GM10248 (cell line): Measurements from ENCODE around the gene SDC3.

Source experiments
- CTCF ChIA-PET: fragments of 300-600 bp; sonication (Branson Sonifier 250); formaldehyde crosslinking; extraction: SDS; loops from one replicate; lab custom pipeline; 2021; ENCODE audit warnings: antibody characterized with exemption; lab: Yijun Ruan, JAX
- POLR2A ChIA-PET: fragments of 350-650 bp; sonication (Branson Sonifier 250); formaldehyde crosslinking; extraction: SDS; loops from one replicate; lab custom pipeline; 2020; ENCODE audit warnings: antibody characterized with exemption; lab: Yijun Ruan, JAX
- DNase-seq: peaks from one replicate; pipeline ENCODE4 v3.0.0; 2012; ENCODE audit errors: extremely low spot score
- CTCF ChIP-seq: IDR thresholded peaks from 2 replicates; pipeline ENCODE4 v1.5.1; 2012; ENCODE audit warnings: mild to moderate bottlenecking, low read depth; ENCODE audit errors: extremely low read depth, missing control alignments, control extremely low read depth

SDC3 gene

DNA sequence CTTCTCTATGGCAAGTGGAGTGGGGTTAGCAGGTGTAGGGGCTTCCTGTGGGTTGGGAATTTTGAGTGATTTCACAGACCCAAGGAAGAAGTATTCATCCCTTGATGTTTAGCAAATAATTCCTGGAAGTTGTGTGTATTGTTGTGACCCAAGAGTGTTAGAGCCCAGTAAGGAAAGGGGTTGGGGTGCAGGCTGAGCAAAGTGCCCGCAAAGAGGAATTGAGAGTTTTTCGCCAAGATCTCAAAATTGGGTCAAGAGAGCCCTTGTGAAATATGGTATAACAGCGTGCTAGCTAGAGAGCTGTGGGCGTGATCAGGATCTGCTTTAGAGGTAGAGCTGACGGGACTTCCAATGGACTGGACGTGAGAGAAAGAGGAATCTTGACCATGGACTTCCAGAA is 78.0 kb downstream of the SDC3 start:
- no peak for DNase-seq
- CTCF ChIA-PET, result interaction anchor here (1.0 to 1.7 kb wide), 3 partner anchors 9 to 29 kb away, joined by 3 to 8 read pairs (median 4); no protein-coding TSS in a partner anchor
- POLR2A ChIA-PET, result no interaction called here

DNA sequence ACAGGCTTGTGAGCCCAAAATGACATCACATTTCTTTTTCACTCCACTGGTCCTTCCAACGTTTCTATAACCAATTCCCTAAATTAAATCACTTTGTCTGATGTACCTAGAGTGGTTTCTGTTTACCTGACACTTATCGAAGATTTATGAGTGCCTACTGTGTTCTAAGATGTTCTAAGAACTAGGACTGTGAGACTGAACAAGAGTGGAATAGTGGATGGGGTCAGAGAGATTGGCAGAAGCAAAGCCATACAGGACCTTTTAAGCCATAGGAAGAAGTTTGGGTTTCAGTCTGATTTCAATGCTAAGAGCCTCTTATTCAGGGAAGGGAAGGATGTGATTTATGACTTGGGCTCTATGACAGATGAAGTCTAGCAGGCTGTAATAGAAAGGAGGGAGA is 78.7 kb downstream of the SDC3 start:
- no peak for DNase-seq
- TF ChIP-seq CTCF, result no peak
- POLR2A ChIA-PET, result no interaction called here
- CTCF ChIA-PET, result interaction anchor here (1.0 to 1.7 kb wide), 3 partner anchors 8 to 26 kb away, joined by 3 to 4 read pairs (median 4); no protein-coding TSS in a partner anchor

More for the DNA sequence above, 78.0 kb downstream of the SDC3 start:
- TF ChIP-seq CTCF, result no peak

DNA sequence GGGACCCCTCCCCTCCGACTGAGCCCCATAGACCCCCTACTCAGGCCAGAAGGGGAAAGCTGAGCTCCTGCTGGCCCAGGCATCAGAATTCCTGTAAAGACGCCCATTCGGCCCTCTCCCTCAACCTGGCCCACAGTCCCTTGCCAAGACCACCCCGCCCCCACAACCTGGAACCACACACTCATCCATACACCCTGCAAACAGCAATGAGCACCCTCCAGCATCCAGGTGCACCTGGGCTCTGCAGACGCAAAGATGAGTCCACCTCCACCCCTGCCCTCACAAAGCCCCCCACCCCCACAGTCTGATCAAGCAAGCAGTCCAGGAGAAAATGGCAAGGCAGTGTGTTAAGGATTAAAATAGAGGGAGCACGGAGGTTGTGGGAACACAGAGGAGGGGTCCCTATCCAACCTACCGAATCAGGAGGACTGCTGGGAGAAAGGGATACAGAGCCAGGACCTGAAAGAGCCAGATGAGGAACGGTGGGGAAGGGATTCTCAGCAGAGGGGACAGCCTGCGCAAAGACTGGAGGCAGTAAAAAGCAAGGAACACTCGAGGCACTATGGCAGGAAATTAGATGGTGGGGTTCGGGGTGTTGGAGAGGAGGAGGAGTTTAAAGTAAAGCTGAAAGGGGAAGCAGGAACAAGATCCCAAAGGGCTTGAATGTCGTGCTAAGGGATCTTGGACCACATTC is 83.7 kb downstream of the SDC3 start:
- ChIA-PET POLR2A (no interaction called here), CTCF (interaction anchor here (1.1 to 2.0 kb wide), 4 partner anchors 8 to 86 kb away, joined by 3 to 9 read pairs (median 6); no protein-coding TSS in a partner anchor)
- no peak for DNase-seq
- no peak for TF ChIP-seq CTCF

DNA sequence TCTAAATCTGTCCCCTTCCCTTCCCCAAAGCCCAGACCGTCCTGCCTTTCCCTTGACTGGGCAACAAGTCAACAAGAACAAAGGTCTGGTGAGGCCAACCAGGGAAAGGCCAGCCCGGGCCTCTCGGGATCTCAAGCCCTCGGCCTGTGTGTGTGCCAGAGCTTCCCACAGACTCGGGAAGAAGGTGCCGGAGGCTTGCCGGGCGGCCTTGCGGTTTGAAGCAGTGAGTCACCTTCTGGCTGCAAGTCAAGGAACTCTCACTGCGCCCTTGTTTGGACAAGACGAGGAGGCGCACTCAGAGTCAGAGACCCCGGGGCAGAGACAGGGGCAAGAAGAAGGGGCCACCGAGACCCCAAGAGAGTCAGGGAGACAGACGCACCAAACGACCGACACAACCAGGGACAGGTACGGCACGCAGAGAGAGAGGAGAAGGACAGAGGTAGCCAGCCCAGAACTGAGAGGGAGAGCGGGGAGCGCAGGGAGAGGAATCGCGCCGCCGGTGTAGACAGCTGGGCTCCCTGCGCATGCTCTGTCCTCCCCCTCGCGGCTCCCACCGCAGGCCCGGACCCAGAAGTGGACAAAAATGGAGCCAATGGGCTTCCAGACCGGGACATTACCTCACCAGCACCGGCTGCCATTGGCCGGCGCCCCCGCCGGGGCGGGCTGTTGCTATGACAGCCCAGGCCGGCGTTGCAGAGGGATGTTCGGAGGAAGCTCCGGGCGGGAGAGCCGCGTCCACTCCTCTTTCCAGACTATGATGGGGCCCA is 84.4 kb downstream of the SDC3 start:
- no peak for TF ChIP-seq CTCF
- POLR2A ChIA-PET, result no interaction called here
- CTCF ChIA-PET, result interaction anchor here (0.7 to 2.0 kb wide), 5 partner anchors 20 to 104 kb away, joined by 3 to 9 read pairs (median 5); no protein-coding TSS in a partner anchor
- DNase-seq, result peak; percentile 98

GRCh38 chr1:30823627-30823968 is 85.0 kb downstream of the SDC3 start:
- TF ChIP-seq CTCF, result no peak
- ChIA-PET POLR2A (no interaction called here), CTCF (interaction anchor here (0.7 to 2.0 kb wide), 6 partner anchors 9 to 105 kb away, joined by 3 to 9 read pairs (median 4); no protein-coding TSS in a partner anchor)
- no peak for DNase-seq

- ChIA-PET CTCF (interaction anchor here (0.7 to 2.0 kb wide), 6 partner anchors 10 to 106 kb away, joined by 3 to 9 read pairs (median 4); no protein-coding TSS in a partner anchor), POLR2A (no interaction called here)
- no peak for TF ChIP-seq CTCF
- DNase-seq, result no peak
These were observed 85.5 kb downstream of the SDC3 start for GRCh38 chr1:30822966-30823581.
